Endothelial cell of umbilical vein (primary cell): Measurements from ENCODE around the gene CCNB3. TPM values are rescaled to one million over a fixed set of nuclear protein-coding genes. Genes with fewer than 3 reads are reported as not detected.

Source experiments
- BruUV-seq: library from RNA; stranded (reverse); fragments of 400-500 nt; replicated peaks from 2 replicates; lab custom pipeline; 2021; lab: Mats Ljungman, UMichigan
- CTCF ChIA-PET: fragments of 300-600, 350-600 bp; sonication (Branson Sonifier 250); formaldehyde crosslinking; loops from one replicate; lab custom pipeline; 2021; ENCODE audit warnings: antibody characterized with exemption, inconsistent platforms; lab: Charles Lee
- POLR2A ChIA-PET: fragments of 300-600, 350-600 bp; sonication (Branson Sonifier 250); formaldehyde crosslinking; loops from one replicate; lab custom pipeline; 2021; ENCODE audit warnings: antibody characterized with exemption, inconsistent platforms; lab: Charles Lee
- DNase-seq: peaks from one replicate; pipeline ENCODE4 v3.0.0-alpha.2; 2011; ENCODE audit warnings: low read depth, low spot score
- FAIRE-seq: peaks from 2 replicates; lab custom pipeline; 2011; peaks lifted over from hg19 to GRCh38; lab: Jason Lieb, UNC
- H2AFZ ChIP-seq: 2 replicates; pipeline ENCODE4 v1.6.0; 2012; ENCODE audit warnings: low read depth, low read length, control low read depth, inconsistent platforms
- H3K27ac ChIP-seq: 2 replicates; pipeline ENCODE4 v1.5.1; 2011; ENCODE audit warnings: low read depth, mild to moderate bottlenecking, control low read depth, low read length, moderate library complexity; ENCODE audit not compliant: insufficient read depth
- H3K27me3 ChIP-seq, 2 experiments: 2 replicates each; pipeline versions ENCODE4 v1.6.0 to v1.6.1; 2011; ENCODE audit warnings: low read length in 2 of 2, mixed read lengths in 1 of 2; ENCODE audit not compliant: control insufficient read depth in 2 of 2, insufficient read depth in 2 of 2
- H3K36me3 ChIP-seq, 2 experiments: 2 replicates in 1 of 2; 3 replicates in 1 of 2; pipeline ENCODE4 v1.5.1; 2011; ENCODE audit warnings: low read length in 2 of 2, mild to moderate bottlenecking in 1 of 2, moderate library complexity in 1 of 2; ENCODE audit not compliant: control insufficient read depth in 2 of 2, insufficient read depth in 2 of 2; ENCODE audit errors: extremely low read depth in 1 of 2
- H3K4me1 ChIP-seq: 3 replicates; pipeline ENCODE4 v1.5.1; 2011; ENCODE audit warnings: mild to moderate bottlenecking, low read length; ENCODE audit not compliant: control insufficient read depth, insufficient read depth; ENCODE audit errors: extremely low read depth
- H3K4me2 ChIP-seq: 2 replicates; pipeline ENCODE4 v1.6.1; 2011; ENCODE audit warnings: low read length, control low read depth, mixed read lengths; ENCODE audit not compliant: insufficient read depth
- H3K4me3 ChIP-seq, 3 experiments: fragments of 200-600 bp in 1 of 3; sonication (generic), shearing (Covaris generic) in 1 of 3; replicated peaks in 1 of 3; 2 replicates each; pipeline ENCODE4 v1.5.1; 2011 to 2016; ENCODE audit warnings: control low read depth in 3 of 3, low read length in 3 of 3, mild to moderate bottlenecking in 2 of 3, inconsistent platforms in 1 of 3, low read depth in 1 of 3, moderate library complexity in 1 of 3; ENCODE audit not compliant: insufficient read depth in 1 of 3
- H3K79me2 ChIP-seq: 2 replicates; pipeline ENCODE4 v1.6.0; 2012; ENCODE audit warnings: low read length, inconsistent platforms; ENCODE audit not compliant: control insufficient read depth, insufficient read depth
- H3K9ac ChIP-seq: replicated peaks from 2 replicates; pipeline ENCODE3; 2011; ENCODE audit warnings: low read length, control low read depth; ENCODE audit not compliant: insufficient read depth; ENCODE audit errors: extremely low read depth
- H3K9me1 ChIP-seq: replicated peaks from 3 replicates; pipeline ENCODE4 v1.6.0; 2011; ENCODE audit warnings: mild to moderate bottlenecking, low read length; ENCODE audit not compliant: control insufficient read depth, insufficient read depth; ENCODE audit errors: extremely low read depth
- H3K9me3 ChIP-seq: replicated peaks from 2 replicates; pipeline ENCODE4 v1.5.1; 2012; ENCODE audit warnings: low read length, inconsistent platforms; ENCODE audit not compliant: control insufficient read depth, insufficient read depth
- H4K20me1 ChIP-seq: replicated peaks from 2 replicates; pipeline ENCODE3; 2011; ENCODE audit warnings: mild to moderate bottlenecking, low read length; ENCODE audit not compliant: control insufficient read depth, insufficient read depth; ENCODE audit errors: extremely low read depth
- FOS ChIP-seq: IDR thresholded peaks from 2 replicates; pipeline ENCODE4 v1.6.1; 2011; ENCODE audit warnings: mild to moderate bottlenecking, low read length, moderate library complexity, borderline replicate concordance; ENCODE audit not compliant: insufficient read depth
- POLR2A ChIP-seq: IDR thresholded peaks from 2 replicates; pipeline ENCODE4 v1.6.1; 2012; ENCODE audit warnings: low read depth, mild to moderate bottlenecking, control low read depth, low read length
- POLR2AphosphoS5 ChIP-seq: IDR thresholded peaks from 2 replicates; pipeline ENCODE4 v1.6.1; 2012; ENCODE audit warnings: low read depth, mild to moderate bottlenecking, control low read depth, low read length, moderate library complexity; ENCODE audit not compliant: insufficient read depth
- dilution Hi-C: fragments of 300-500 bp; cut with MboI; formaldehyde crosslinking; loops from one replicate; pipeline ENCODE4 v1.15.0; 2019; ENCODE audit warnings: low sequenced_read_pairs; ENCODE audit not compliant: extremely low pct_ligation_motif_present
- intact Hi-C: fragments of 100-400 bp; cut with micrococcal nuclease; formaldehyde crosslinking; loops from one replicate; pipeline ENCODE4 v1.10.0; 2022
- polyA plus RNA-seq, 4 experiments: library from polyadenylated mRNA; depleted of rRNA in 3 of 4; stranded (reverse) in 3 of 4; unstranded in 1 of 4; fragments of >200 nt; gene quantifications; 2 replicates each; pipeline versions ENCODE4 v1.2.1 to v1.2.3, GENCODE V29; 2011 to 2012; ENCODE audit warnings: missing spikeins in 1 of 4
- total RNA-seq: library from RNA; stranded (reverse); gene quantifications from 2 replicates; pipeline ENCODE4 v1.2.3, GENCODE V29; 2021

The CCNB3 gene
- total and polyA plus RNA-seq, 2 donors (not counting 3 experiments of a cell fraction or from before 2014, with no cell fraction given), result 0.77 to 1.9 TPM

GRCh38 chrX:50161127-50161526 is 43.4 kb upstream of the CCNB3 start:
- no TSS peak for BruUV-seq
- H3K27me3 ChIP-seq, result no peaks in the 10 kb centered on the region
- CTCF ChIA-PET, result no interaction called here
- H3K4me2 ChIP-seq, result no peak overlapping the region
- H3K27ac ChIP-seq, result no peak overlapping the region
- POLR2A ChIA-PET, result no interaction called here
- H3K36me3 ChIP-seq, result no peaks in the 10 kb centered on the region
- H3K4me1 ChIP-seq, result no peaks in the 10 kb centered on the region
- no peaks in the 10 kb centered on the region for H3K9me3 ChIP-seq
- dilution Hi-C loops (no loop called here), intact Hi-C loops (no loop called here)
- H4K20me1 ChIP-seq, result no peaks in the 10 kb centered on the region
- H3K79me2 ChIP-seq, result no peaks in the 10 kb centered on the region
- TF ChIP-seq FOS (peak; percentile 20), POLR2AphosphoS5 (no peak), POLR2A (no peak)
- DNase-seq, result no peak
- H3K9me1 ChIP-seq, result no peaks in the 10 kb centered on the region
- no peak overlapping the region for H2AFZ ChIP-seq
- no peak overlapping the region for H3K9ac ChIP-seq
- FAIRE-seq, result peak; percentile 69
- H3K4me3 ChIP-seq, result no peak overlapping the region

- Histone ChIP-seq H3K4me2 (no peak overlapping the region), H4K20me1 (no peaks in the 10 kb centered on the region), H3K9me3 (no peaks in the 10 kb centered on the region), H3K27ac (no peak overlapping the region), H2AFZ (no peak overlapping the region), H3K9me1 (no peaks in the 10 kb centered on the region), H3K36me3 (no peaks in the 10 kb centered on the region), H3K9ac (no peak overlapping the region), H3K4me1 (no peaks in the 10 kb centered on the region), H3K27me3 (no peaks in the 10 kb centered on the region), H3K79me2 (no peaks in the 10 kb centered on the region), H3K4me3 (no peak overlapping the region)
- BruUV-seq, result no TSS peak
- intact Hi-C loops (no loop called here), dilution Hi-C loops (no loop called here)
- TF ChIP-seq FOS, result no peak
- DNase-seq, result no peak
- ChIA-PET POLR2A (no interaction called here), CTCF (no interaction called here)
- no peak for FAIRE-seq
Measured at GRCh38 chrX:50165727-50166126, 38.8 kb upstream of the CCNB3 start.
